Fibroblast of lung (primary cell): ENCODE results near the gene RRAS.

Source experiments
- CTCF ChIP-seq, 2 donors: IDR thresholded peaks in 1 of 2; conservative IDR thresholded peaks in 1 of 2; 1 replicate in 1 of 2; 2 replicates in 1 of 2; pipeline ENCODE4 v1.5.1; 2011 to 2012; ENCODE audit warnings: low read length in 2 of 2, control low read depth in 1 of 2, inconsistent platforms in 1 of 2, low read depth in 1 of 2, mild to moderate bottlenecking in 1 of 2
- EZH2 ChIP-seq: IDR thresholded peaks from 2 replicates; pipeline ENCODE4 v1.5.1; 2012; ENCODE audit warnings: low read length, control low read depth, mild to moderate bottlenecking; ENCODE audit errors: missing control alignments

- TF ChIP-seq CTCF (conservative IDR thresholded peaks at IDR 0.05 in 1 of 2, IDR thresholded peaks at IDR 0.05 in 1 of 2; ENCODE audit: low read depth in 1 of 2, low read length in 2 of 2) (no peak), EZH2 (no peak)
Observed at GRCh38 chr19:49615861-49616260, 24.1 kb downstream of the RRAS start.
